ENCODE measurements around the gene MAP3K15. TPM values are rescaled to one million over a fixed set of nuclear protein-coding genes. Genes with fewer than 3 reads are reported as not detected.

Gene MAP3K15
- total RNA-seq, 2 donors from 2014 or later, result 0.26 to 0.33 TPM

DNA sequence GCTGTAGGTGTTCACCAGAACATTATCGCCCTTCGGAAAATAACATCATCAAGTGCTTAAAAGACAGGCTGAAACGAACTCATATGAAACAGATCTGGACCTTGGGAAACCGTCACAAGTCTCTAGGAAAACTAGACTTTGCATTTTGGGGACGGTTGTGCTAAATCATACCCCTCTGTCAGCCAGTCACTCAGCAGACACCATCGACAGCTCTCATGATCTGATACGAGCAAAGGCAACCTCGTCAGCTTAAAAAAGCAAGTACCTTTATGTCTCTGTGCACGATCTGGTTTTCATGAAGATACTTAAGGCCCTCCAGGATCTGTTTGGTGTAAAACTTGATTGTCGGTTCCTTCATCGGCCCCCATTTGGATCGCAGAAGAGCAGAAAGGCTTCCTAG lies 123.2 kb downstream of the MAP3K15 start:
- Histone ChIP-seq H3K4me1 (no peaks in the 10 kb centered on the region), H3K27me3 (no peaks in the 10 kb centered on the region), H3K27ac (no peak overlapping the region), H3K4me3 (no peak overlapping the region), H3K36me3 (replicated peaks in 1 of 2; ENCODE audit: insufficient read depth in 1 of 2, low read depth in 2 of 2) (no peaks in the 10 kb centered on the region), H3K9me3 (no peaks in the 10 kb centered on the region)
- DNase-seq (no peak), ATAC-seq (no peak)
- intact Hi-C loops (cut with DNase I), result no loop called here
- 77 to 79% methylated on average over 5 to 12 of the region's 12 CpGs for WGBS, 2 donors
- TF ChIP-seq, protein P1, sequence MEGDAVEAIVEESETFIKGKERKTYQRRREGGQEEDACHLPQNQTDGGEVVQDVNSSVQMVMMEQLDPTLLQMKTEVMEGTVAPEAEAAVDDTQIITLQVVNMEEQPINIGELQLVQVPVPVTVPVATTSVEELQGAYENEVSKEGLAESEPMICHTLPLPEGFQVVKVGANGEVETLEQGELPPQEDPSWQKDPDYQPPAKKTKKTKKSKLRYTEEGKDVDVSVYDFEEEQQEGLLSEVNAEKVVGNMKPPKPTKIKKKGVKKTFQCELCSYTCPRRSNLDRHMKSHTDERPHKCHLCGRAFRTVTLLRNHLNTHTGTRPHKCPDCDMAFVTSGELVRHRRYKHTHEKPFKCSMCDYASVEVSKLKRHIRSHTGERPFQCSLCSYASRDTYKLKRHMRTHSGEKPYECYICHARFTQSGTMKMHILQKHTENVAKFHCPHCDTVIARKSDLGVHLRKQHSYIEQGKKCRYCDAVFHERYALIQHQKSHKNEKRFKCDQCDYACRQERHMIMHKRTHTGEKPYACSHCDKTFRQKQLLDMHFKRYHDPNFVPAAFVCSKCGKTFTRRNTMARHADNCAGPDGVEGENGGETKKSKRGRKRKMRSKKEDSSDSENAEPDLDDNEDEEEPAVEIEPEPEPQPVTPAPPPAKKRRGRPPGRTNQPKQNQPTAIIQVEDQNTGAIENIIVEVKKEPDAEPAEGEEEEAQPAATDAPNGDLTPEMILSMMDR (IDR thresholded peaks at IDR 0.05), result no peak
- TF ChIP-seq POLR2A (IDR thresholded peaks at IDR 0.05), result no peak

DNA sequence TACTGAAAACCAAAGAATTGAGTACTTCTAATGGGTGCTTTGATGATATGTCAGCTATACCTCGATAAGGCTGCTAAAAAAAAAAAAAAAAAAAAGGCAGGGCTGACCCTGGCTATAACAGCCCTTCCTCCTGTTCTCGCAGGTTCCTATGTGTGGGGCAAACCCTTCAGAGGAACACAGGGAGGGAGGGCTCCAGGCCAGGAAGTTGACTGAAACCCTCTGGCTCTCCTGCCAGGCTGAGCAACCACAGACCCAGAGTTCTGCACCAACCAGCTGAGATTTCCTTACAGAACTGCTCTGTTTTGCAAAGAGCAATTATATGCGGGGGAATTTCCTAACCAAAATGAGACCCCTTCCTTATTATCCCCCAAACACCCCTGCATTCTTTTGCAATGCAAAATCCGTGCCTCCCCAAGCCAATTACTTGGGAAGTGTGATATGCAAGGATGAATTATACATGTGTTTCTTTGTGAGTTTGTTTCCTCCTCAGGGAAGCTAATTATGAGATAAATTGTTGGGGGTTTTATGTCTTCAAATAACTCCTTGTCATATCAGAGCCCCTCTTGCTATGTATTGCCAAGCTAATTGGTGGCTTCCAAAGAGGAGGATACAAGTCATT lies 126.0 kb downstream of the MAP3K15 start:
- no peak for DNase-seq
- WGBS, 2 donors, result 25 to 39% methylated on average over 4 of the region's 4 CpGs
- intact Hi-C loops (cut with DNase I), result no loop called here
- Histone ChIP-seq H3K27ac (no peak overlapping the region), H3K9me3 (no peaks in the 10 kb centered on the region), H3K36me3 (replicated peaks in 1 of 2; ENCODE audit: insufficient read depth in 1 of 2, low read depth in 2 of 2) (no peaks in the 10 kb centered on the region), H3K4me3 (no peak overlapping the region), H3K4me1 (no peaks in the 10 kb centered on the region), H3K27me3 (no peaks in the 10 kb centered on the region)
- no peak for ATAC-seq
- no peak for TF ChIP-seq POLR2A (IDR thresholded peaks at IDR 0.05)
- TF ChIP-seq, protein P1 (IDR thresholded peaks at IDR 0.05), result no peak

DNA sequence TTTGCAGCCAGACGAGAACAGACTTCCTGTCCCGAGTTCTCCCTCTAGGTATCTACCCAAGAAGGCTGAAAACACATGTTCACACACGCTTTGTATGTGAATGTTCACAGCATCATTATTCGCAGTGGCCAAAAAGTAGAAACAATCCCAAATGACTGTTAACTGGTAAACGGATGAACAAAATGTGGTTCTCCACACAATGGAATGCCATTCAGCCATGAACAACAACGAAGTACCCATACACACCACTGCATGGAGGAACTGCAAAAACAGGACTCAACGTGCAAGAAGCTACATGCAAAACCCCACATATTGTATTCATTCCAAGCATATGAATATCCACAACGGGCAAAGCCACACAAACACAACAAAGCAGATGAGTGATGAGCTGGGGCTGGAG lies 126.6 kb downstream of the MAP3K15 start:
- no peaks in the 10 kb centered on the region for H3K27me3 ChIP-seq
- no peak for TF ChIP-seq POLR2A (IDR thresholded peaks at IDR 0.05)
- TF ChIP-seq, protein P1 (IDR thresholded peaks at IDR 0.05), result no peak
- intact Hi-C loops (cut with DNase I), result no loop called here
- WGBS, 2 donors, result 82% methylated on average over 3 to 8 of the region's 8 CpGs
- DNase-seq (no peak), ATAC-seq (no peak)
- no peaks in the 10 kb centered on the region for H3K36me3 ChIP-seq (replicated peaks in 1 of 2; ENCODE audit: insufficient read depth in 1 of 2, low read depth in 2 of 2)
- H3K9me3 ChIP-seq, result no peaks in the 10 kb centered on the region
- no peak overlapping the region for H3K27ac ChIP-seq
- no peaks in the 10 kb centered on the region for H3K4me1 ChIP-seq
- no peak overlapping the region for H3K4me3 ChIP-seq

DNA sequence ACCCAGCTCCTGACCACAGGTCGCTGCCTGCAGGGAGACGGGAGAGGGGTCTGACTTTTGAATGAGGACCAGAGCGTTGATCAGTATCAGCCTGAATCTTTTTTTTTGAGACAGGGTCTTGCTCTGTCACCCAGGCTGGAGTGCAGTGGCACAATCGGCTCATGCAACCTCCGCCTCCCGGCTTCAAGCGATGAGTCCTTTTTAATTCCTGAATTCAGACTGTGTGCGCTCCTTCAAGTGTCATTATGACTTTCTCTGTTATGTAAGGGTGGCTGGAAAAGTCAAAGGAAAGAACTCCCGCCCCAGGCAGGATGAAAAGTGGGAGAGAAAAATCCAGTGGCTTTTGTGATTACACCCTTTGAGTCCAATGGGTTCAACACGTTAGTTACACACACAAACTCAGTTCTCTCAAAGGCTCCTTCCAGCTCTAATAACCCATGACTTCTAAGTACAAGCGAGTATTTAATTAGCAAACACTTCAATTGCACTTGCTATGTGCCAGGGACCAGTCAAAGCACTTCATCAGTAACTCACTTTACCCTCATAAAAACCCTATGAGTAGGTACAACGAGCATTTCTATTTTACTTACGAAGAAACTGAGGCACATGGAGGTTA lies 127.1 kb downstream of the MAP3K15 start:
- intact Hi-C loops (cut with DNase I), result no loop called here
- 75 to 77% methylated on average over 4 to 9 of the region's 13 CpGs for WGBS, 2 donors
- Histone ChIP-seq H3K27ac (no peak overlapping the region), H3K36me3 (replicated peaks in 1 of 2; ENCODE audit: insufficient read depth in 1 of 2, low read depth in 2 of 2) (no peaks in the 10 kb centered on the region), H3K4me3 (no peak overlapping the region), H3K4me1 (no peaks in the 10 kb centered on the region), H3K9me3 (no peaks in the 10 kb centered on the region), H3K27me3 (no peaks in the 10 kb centered on the region)
- no peak for ATAC-seq
- DNase-seq, result no peak
- TF ChIP-seq, protein P1 (IDR thresholded peaks at IDR 0.05), result no peak
- no peak for TF ChIP-seq POLR2A (IDR thresholded peaks at IDR 0.05)

DNA sequence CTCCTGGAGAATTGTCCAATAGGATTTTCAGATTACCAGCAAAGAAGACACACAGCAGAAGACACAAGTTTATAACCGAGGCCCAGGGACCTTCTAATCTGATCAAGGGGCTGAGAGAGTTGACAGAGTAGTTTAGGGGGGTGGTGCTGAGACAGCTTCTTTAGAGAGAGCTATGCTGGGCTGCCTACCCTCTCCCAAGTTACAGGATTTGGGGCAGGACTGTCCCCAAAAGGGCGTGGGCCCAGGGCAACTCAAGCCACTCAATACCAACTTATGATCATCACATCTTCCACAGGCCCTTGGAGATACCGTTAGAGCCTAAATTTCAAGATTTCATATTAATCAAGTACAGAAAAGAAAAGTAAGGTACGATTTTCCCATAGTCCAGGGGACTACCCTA lies 128.6 kb downstream of the MAP3K15 start:
- intact Hi-C loops (cut with DNase I), result no loop called here
- no peak overlapping the region for H3K27ac ChIP-seq
- no peak for ATAC-seq
- H3K27me3 ChIP-seq, result no peaks in the 10 kb centered on the region
- H3K36me3 ChIP-seq (replicated peaks in 1 of 2; ENCODE audit: insufficient read depth in 1 of 2, low read depth in 2 of 2), result no peaks in the 10 kb centered on the region
- WGBS, 2 donors, result 80 to 95% methylated on average over 1 to 4 of the region's 4 CpGs
- TF ChIP-seq, protein P1 (IDR thresholded peaks at IDR 0.05), result no peak
- TF ChIP-seq POLR2A (IDR thresholded peaks at IDR 0.05), result no peak
- no peak for DNase-seq
- H3K4me1 ChIP-seq, result no peaks in the 10 kb centered on the region
- no peaks in the 10 kb centered on the region for H3K9me3 ChIP-seq
- no peak overlapping the region for H3K4me3 ChIP-seq

Data from body of pancreas (tissue), 4 donors.